GM21423 (cell line): ENCODE results near the gene KCNQ1.

Experiments used
- ATAC-seq: cut with Tn5 transposase; IDR thresholded peaks from one replicate; pipeline ENCODE4 v1.9.1; 2021; ENCODE audit warnings: mild to moderate bottlenecking, moderate library complexity; ENCODE audit not compliant: unreplicated experiment

Gene KCNQ1

DNA sequence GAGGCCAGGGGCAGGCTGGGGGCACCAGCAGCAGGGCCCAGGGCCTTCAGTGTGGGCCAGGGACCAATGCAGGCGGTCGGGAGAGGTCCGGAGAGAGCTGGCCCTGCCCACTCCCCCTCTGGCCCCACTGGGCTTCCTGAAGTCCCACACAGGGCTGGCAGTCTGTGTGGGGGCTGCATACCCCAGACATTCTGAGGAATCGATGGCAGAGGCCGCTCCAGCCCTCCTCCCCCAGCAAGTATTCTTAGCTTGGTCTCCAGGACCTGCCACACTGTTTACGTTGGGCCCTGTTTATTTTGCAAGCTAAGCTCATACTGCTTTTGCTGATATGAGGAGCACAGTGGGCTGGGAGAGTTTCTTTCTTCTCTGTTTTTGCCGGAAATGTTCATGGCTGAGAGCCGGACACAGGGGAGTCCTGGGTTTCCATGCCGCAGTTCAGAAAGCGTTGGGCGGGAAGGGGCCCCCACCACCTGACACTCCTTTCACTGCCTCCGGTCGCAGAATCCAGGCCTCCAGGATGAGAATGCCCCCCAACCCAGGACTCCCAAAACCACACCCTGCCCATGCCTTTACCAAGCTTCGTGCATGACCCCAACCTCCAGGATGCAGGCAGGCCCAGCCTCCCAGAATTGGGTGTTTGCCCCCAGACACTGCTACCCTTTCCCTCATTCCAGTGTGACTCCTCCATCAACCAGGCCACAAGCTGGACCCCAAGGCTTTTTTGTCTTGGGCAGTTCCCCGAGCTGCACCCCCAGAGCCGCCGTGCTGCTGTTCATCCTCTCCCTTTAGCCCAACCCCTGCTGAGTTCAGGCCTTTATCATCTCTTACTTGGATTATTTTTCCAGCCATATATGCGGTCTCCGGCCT, 336.8 kb downstream of the KCNQ1 start:
- ATAC-seq = no peak

DNA sequence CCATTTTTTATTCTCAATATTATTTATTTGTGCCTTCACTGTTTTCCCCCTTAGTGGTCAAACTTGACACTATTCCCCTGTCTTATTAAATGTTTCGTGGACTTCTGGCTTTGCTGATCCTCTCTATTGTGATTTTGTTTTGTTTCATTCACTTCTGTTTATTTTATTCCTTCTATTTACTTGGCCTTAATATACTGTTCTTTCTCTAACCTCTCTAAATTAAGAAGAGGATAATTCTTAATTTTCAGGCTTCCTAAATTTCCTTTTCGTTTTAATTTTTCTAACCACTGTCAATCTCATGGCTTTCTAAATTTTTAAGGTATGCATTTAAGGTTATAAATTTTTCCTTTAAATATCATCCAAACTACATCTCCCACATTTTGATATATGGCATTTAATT, 338.0 kb downstream of the KCNQ1 start:
- no peak for ATAC-seq

DNA sequence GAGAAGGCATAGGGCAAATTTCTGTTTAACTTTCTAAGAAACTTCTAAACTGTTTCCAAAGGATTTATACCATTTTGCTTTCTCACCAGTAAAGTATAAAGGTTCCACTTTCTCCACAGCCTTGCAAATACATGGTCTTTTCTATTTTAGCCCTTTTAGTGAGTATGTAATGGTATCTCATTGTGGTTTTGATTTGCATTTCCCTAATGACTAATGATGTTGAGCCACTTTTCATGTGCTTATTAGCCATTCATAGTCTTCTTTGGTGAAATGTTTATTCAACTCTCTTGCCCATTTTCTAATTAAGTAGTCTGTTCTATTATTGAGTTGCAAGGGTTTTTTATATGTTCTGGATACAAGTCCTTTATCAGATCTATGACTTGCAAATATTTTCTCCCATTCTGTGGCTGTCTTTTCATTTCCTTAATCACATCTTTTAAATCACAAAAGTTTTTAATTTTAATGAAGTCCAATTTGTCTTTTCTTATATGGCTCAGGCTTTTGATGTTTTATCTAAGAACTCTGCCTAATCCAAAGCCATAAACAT, 338.8 kb downstream of the KCNQ1 start:
- no peak for ATAC-seq

DNA sequence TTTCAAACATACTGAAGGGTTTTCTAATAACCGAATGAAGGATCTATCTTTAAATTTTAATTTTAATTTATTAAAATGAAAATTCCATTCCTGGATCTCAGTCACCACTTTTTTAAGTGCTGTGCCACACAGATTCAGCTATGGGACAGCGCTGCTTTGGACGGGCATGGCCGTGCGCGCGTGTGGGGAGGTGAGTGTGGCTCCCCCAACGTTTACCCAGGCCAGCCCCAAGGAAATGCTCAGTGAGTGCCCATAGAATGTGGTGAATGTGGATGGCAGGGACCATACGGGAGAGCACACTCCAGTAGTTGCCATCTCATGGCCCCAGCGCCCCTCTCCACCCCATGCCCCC, 343.0 kb downstream of the KCNQ1 start:
- ATAC-seq = no peak

DNA sequence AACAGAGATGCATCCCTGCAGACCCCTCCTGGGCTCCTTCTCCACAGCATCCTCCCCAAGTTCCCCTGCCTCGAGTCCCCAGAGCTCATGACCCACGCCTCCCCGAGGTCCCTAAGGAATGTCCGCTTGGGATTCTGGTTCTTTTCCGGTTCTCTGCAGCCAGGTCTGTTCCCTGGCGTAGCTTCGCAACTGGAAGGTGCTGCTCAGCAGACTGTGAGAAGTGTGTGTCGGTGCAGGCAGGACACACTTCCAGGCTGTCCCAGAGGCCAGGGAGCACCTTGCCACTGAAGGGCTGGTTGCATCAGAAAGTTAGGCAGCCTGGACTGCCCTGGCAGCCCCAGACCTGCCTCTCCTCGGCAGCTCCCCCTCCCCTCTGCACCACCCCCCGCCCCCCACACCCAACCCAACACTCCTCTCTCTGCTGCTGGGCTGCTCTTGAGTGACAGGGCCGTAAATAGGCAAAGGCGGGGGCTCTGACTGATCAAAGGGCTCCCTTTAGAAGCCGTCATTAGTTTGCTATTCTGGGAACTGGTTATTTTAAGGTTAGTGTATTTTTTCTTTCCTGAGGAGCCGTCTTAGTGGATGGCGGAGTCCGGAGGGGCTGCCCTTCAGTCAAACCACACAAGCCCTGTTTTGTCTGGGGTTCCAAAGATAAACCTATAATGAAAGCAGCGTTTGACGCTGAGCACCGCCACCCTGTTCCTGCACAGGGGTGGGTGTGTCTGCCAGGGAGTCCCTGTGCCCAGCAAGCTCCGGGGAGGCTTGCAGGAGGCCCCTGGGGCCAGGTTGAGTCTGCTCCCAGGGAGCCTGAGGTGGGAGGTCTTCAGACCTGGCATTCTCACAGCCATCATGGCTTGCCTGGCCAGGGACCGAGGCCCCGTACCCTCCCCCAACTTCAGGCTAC, 343.6 kb downstream of the KCNQ1 start:
- ATAC-seq = no peak

DNA sequence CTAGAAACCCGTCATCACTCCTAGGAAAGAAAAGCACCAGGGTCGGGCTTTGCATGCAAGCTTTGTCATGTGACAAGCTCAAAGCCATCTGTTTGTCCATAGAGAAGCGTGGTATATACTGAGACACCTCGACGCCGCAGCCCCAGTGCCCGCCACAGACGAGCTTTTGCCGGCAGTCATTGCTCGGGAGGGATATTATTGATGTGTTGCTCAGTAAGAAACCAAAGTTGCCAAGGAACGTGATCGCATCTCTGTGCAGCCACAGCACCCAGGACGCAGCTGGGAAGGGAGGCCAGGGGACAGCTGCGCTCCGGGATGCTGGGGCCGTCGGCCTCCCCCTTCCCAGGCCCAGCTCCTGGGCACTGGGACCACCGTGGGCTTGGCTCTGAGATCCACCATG, 344.5 kb downstream of the KCNQ1 start:
- ATAC-seq = no peak

DNA sequence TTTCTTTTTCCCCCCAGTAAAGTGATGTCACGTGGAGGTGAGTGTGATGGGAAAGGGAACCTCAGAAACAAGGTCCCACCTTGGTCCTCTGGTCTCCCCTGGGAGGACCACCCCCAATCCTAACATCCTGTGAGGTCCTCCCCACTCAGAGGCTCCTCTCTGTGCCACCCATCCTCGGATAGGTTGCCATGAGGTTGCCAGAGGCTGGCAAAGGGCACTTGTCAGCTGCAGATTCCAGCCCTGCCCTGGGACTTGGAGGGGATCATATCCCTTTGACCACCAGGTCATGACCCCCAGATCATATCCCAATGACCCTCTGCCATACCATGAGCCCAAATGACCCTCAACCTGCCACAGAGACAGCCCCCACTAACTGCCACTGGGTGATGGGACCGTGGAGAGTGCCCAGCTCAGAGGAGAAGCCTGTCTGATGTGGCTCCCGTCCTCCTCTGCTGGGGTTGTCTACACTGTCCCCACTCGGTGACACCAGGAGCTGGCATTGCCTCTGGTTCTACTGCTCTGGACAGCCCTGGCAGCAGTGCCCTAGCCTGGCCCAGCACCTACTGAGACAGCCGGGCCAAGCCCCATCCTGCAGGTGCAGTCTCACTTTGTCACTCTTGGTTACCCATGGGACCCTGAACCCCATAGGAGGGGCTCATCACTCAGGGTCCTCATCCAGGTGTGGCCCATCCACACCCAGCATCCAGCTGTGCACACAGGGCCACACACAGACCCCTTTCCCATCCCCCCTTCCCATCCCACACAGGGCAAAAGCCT, 345.2 kb downstream of the KCNQ1 start:
- no peak for ATAC-seq

DNA sequence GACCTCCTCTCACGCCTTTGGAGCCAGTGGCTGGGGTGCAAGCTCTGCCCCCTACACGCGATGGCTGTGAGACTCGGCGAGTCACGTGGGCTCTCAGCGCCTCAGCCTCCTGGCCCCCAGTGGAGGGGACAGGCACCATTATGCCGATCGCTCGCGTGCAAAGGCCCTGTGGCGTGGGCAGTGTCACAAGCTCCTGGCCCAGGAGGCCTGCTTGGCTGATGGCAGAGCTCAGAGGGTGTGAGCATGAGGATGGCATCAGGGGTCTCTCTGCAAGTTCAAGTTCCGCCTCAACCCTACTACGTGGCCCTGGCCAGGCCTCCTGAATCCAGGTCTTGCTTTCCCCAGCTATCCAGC, 345.7 kb downstream of the KCNQ1 start:
- no peak for ATAC-seq

DNA sequence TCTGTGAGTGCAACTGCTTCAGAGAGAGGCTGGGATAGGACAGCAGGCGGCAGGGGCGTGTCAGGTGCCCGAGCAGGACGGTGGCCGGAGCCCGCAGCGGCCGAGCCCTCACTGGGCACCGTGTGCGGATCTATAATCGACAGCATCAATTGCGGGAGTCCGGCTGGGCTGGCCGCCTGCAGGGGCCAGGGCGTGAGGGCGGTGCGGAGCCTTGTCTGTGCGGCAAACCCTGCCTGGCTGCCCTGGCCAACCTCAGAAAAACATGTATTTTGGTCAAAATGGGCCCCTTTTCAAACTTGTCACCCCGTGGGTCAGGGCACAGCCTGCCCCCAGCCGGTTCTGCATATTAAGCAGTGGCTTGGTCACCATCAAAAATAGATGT, 346.3 kb downstream of the KCNQ1 start:
- no peak for ATAC-seq

DNA sequence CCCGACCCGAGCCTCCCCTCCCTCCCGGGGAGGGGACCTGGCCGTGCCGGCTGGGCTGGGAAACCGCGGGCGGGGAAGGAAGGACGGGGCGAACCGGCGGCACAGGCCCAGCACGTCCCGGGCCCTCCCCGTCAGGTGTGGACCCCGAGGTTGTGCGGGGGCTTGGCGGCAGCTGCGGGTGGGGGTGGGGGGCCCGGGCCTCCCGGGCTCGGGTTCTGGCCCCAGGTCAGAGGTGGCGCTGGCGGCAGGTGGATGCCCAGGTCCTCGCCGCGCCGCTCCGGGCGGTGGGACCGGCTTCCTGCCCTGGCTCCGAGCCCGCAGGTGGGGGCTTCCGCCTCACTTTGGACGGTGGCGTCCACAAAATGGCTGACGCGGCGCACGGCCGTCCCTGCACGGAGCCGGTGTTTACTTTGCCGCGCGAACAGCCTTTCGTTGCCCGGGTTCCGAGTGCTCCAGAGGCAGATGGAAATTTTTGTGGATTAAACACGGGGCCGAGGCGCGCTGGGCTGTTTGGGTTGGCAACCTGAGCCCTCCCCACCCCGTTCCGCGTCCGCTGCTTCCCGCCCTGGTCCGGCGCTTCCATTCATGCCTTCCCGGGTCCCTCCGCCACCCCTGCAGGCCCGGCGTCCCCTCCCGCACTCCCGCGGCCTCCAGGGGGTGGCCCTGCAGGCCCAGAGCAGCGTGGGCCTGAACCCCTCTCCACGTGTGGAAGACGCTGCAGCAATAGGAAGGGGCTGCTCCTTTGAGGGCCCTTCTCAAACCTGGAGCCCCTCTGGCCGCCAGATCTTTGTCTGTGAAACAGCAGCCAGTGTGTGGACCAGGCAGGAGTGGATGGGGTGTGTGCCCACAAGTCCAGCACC, 346.9 kb downstream of the KCNQ1 start:
- no peak for ATAC-seq

DNA sequence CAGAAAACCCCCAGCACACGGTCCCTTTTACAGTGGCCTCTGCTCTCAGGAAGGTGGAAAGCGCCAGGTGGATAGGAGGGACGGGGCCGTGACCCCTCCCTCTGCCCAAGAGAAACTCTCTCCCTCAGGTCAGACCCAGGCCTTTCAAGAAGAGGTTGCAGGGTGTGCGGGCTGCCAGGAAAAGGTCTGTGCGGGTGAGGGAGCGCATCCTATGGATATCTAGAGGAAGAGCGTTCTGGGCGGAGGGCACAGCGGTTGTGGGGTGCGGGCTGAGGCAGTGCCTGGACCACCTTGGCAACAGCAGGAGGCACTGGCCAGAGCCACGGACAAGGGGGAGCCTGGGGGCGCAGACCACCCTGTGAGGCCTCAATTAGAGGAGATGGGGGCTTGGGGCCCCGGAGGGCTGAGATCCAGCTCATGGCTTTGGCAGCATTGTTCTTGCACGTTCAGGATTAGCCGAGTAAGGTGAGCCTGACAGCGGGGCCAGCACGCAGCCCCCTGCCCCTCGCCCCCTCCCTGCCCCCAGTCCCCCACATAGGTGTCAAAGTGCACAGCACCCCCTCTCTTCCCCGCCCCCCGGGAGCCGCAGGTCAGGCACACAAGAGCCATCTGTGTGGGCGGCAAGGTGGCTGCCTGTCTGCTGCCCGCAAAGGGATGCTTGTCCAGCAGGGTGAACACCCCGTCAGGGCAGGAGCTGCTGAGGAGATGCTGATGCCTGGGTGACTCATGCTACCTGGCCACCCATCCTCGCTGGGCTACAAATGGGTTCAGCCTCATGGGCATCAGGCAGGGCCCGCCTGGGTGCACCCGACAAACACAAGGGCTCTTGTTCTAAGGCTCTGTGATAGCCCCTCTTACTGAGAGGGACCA, 347.8 kb downstream of the KCNQ1 start:
- ATAC-seq = no peak

DNA sequence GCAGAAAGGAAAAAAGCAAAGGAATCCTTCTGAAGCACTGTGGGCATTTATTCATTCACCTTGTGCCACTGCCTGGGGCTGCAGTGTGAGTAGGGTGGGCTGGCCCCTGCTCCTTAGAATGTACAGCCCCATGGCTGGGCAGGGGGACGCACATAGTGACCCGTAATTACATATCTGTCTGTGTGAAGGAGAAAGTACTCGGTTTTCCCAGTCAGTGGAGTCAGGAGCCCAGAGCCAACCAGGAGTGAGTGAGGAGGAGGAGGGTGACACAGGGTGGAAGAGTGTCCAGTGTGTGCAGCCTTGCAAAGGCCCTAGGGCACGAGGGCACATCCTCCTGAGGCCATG, 348.9 kb downstream of the KCNQ1 start:
- ATAC-seq = no peak

DNA sequence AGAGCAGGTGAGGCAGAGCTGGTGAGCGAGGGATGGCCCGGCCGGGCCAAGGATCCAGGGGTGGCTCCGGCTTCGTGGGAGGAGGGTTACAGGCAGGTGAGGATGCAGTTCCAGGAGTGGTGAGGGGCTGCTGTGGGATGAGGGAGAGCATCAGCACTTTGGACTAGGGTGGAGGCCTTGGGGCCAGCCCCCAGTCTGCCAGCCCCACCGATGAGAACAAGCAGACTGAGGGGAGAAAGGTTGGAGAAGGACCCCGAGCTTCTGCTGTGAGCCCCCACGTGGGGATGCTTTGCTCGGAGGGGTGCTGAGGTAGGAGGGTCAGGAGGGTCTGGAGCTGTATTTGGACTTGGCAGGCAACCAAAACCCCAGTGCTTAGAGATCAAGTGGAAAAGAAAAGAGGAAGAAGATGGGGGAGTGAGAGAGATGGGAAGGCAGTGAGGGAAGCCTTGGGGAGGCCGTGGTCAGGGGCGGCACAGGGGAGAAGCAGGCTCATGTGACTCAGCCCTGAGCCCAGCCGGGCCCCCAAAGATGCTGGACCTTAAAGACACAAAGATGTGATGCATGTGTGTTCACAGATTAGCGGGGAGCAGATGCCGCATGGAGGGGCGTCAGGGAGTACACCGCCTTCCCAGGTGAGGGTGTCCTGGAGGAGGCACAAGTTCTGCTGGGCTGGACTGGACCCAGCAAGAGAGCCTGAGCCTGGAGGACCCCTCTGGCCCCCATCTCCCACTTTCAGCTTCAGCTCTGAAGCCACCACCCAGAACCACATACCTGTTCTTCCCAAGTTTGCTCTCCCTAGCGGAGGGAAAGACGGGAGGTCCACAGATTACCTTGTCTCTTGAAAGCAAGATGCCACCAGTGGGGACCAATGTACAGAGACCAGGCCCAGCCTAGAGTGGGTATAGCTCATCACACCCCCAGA, 349.5 kb downstream of the KCNQ1 start:
- ATAC-seq = no peak

DNA sequence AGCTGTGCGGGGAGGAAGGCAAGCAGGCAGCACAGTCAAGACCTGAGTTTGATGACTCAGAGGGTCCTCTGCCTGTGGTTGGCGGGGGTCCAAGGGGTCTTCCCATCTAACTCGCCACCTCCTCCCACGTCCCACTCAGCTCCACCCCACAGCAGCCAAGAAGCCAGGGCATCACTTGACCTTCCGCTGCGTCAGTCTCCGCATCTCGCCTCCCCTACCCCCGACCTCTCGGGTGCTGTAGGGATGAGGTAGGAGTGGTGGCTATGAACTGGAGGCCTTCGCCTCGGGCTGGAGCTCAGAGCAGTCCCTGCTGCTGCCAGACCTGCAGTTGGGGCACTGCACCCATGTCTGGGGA, 350.1 kb downstream of the KCNQ1 start:
- no peak for ATAC-seq

DNA sequence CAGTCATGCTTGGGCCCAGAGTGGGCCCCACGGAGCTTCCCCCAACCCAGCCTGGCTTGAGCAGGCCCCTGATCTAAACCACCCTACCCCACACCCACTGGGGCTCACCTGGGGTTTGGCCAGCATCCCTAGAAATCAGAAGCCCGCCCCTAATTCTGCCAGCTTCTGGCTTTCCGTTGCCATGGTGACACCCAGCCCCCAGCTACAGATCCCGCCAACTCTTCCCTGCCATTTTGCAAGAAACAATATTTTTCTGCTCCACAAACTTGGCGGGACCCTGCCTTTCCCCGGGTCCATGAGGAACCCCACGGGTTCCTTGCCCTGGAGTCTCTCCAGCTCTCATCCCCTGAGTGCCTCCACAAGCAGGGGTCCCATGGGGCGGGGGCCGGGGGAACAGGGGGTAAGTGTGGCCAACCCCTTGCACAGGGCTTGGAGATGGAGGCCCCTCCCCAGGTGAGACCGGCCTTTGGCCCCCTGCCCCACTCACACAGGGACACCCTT, 350.7 kb downstream of the KCNQ1 start:
- ATAC-seq = no peak

DNA sequence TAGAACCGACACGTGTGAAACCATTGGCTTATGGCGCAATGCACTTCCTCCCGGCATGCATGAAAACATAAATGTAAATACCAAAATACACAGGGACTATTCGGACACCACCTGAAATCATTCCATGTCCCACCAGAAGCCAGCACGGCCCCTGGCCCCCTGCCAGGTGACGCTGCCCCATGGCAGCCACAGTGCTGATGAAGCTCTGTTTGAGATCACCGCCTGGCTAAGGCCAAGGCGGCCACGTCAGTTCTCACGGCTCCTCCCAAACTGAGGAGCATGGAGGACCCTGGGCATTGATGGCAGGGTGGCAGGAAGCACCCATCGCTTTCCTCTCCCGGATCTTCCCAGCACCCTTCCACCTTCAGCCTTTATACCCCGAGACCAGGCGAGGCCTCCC, 351.3 kb downstream of the KCNQ1 start:
- no peak for ATAC-seq

DNA sequence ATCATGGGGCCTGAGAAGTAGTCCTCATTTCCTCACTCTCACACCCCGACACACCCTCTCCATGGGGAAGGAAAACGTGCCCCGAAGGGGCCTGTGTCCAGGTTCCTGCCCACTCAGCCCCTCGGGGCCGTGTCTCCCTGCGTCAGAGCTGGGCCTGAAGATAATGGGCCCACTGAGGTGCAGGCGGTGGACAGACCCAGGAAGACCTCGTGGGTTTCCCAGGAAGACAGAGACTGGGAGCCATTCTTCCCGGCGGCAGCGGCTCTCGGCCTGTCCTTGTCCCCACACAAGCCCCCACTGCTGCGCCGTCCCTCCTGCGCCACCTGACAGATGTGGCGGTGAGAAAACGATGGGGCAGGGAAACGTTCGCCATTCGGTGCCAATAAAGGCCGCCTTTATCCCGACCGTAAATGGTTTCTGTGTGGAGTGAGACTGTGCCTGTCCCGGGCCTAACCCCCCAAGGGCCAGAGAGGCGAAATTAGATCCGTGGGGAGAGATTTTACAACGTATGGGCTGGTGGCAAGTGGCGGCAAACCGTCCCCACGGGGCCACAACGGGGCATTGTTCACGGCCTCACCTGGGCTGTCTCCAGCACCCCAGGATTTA, 351.8 kb downstream of the KCNQ1 start:
- ATAC-seq = no peak
